ENCODE results near the gene NID1.

The NID1 gene

DNA sequence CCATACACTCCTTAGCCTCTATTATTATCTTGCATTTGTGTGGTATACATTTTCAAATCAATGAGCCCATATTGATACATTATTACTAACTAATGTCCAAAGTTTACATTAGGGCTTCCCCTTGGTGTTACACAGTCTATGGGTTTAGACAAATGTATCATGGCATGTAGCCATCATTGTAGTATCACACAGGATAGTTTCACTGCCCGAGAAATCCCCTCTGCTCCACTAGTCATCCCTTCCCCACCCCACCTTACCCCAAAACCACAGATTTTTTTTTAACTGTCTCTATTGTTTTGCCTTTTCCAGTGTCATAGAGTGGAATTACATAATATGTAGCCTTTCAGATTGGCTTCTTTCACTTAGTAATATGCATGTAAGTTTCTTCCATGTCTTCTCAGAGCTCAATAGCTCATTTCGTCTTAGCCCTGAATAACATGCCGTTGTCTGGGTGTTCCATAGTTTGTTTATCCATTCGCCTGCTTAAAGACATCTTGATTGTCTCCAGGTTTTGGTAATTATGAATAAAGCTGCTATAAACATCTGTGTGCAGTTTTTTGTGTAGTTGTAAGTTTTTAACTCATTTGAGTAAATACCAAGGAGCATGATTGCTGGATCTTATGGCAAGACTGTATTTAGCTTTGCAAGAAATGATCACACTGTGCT lies 111.8 kb downstream of the NID1 start:
- DNase-seq: peak in 1 of 6 experiments; percentile 3

DNA sequence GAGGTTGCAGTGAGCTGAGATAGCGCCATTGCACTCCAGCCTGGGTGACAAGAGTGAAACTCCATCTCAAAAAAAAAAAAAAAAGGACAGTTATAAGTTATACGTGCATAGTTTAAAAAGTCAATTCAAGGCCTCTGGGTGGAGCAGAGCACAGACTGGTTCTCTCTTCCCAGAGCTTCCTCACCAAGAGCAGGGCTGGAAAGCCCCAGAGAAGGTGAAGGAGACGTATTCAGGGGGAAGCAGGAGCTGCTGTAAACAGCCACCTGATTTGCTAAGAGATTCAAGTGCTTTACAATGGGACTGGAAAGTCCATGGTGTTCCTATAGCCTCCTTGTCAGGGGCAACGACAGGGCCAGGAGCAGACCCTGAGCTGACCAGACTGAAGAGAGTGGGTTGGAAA lies 113.2 kb downstream of the NID1 start:
- DNase-seq: no peak

DNA sequence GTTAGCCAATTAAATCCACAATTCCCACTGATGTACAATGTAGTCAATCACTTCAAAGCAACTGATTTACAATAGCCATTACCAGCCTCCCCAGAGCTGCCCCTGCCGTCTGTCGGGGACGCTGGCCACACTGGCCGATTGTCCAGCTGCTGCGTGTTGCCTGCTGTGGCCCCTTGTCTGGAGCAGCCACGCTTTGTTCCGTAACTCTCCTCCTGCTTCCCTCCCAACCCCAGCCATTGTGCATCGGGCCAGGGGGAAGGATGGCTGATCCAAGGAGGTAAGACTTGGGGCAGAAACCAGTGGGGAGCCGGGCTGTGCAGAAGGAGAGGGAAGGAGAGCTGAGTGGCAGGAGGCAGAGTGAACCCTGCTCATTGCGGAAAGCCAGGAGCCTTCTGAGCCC lies 114.6 kb downstream of the NID1 start:
- DNase-seq: no peak

DNA sequence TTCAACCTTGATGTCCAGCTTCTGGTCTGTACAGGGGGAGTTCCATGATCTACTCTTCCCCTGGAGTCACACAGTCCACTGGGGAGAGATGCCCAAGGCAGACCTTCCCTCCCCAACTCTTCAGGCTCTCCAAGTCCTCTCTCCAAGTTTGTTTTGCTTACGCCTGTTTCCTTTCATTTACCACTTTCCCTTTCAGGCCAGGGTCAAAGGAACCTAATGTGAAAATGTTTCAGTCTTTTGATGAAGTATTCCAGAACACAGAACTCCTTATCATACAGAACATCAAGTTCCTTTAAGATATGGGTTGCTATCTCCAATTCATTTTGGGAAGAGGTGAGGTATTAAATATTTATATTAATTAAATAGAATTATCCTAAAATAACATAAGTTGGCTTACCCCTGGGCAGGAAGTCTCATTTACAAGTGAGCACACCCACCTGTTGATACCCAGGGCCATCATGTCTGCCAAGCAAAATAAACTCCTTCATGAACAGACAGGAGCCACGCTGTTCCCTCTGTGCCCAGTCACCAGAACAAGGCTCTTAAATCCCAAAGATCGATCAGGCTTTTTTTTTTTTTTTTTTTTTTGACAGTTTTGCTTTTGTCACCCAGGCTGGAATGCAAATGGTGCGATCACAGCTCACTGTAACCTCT lies 116.0 kb downstream of the NID1 start:
- no peak for DNase-seq

DNA sequence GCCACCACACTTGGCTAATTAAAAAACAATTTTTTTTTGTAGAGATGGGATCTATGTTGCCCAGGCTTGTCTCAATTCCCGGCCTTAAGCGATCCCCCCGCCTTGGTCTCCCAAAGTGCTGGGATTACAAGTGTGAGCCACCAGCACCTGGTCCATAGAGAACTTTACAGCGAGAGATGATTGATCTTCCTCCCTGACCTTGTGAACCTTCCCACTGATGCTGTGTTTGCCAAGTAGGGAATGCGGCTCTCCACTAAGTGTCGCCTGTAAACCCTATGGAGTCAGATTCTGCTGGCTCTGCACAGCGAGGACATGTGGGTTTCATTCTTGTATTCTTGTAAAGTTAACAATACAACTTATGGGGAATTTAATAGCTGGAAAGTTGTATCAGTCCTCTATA lies 116.9 kb downstream of the NID1 start:
- no peak for DNase-seq

DNA sequence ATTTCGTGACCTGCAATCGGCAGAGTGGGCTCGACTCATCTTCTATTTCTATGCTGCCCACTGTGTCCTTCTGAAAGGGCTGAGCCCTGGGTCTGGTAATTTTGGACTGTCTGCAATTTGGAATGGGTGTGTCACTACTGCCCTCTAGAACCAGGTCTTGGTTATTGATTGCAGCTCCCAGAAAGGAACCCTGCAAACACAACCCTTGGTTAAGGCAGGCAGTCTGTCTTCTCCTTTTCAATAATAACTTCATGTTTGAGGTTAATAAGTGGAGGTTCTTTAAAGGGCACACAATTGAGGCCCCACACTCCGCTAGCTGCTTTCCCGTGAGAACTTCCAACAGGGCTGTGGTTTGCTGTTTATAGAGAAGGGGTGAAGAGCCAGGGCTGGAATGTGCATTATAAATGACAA lies 118.3 kb downstream of the NID1 start:
- no peak for DNase-seq

DNA sequence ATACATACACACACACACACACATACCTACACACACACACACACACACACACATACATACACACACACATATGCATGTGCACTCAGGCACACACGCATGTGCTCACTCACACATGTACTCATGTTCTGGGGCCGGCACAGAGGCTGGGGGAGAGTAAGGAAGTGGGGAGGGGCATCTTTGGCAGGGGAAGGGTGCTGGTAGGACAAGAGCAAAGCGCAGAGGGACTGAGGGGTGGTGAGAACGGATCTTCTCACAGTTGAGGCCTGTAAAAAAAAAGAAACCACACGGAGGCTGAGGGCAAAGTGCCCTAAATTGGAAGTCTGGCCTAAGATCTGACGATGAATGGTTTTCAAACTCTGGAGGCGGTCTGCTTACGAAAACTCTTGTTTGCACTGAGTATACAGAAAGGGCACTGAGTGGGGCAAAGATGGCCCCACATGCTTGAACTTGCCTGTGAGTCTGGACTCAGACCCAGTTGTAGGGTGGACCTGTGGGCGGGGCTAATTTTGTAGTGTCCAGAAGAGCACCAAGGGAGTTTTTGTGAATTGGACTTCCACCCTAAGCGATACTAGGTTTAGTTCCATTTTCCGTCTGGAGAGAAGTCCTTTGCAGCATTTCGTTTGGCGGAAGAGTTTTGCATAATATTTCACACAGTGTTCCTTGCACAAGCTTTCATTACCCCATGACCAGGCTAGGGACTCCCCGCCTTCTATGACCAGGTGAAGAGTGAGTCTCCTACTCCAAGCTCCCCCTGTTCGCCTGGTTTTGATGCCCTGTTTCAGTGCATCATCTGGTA lies 118.9 kb downstream of the NID1 start:
- no peak for DNase-seq

DNA sequence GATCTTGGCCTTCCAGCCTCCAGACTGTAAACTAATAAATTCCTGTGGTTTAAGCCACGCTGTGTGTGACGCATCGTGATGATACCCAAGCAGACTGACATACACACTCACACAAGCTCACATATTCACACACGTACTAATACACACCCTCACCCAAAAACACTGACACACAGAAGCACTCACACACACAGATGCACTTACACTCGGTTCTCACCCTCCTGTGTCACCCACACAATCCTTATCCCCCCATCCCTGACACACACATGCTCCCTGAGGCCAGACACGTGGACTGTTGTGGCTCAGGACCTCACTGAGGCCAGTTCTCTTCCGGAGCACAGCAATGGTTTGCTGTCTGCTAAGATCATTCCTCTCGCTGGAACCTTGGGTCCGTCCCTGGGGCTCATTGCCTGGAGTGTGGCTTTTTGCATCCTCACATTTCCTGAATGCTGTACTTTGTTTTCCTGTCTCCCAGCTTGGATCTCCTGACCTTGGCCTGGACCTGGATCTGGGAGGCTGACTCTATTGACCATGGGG lies 121.2 kb downstream of the NID1 start:
- DNase-seq: no peak

DNA sequence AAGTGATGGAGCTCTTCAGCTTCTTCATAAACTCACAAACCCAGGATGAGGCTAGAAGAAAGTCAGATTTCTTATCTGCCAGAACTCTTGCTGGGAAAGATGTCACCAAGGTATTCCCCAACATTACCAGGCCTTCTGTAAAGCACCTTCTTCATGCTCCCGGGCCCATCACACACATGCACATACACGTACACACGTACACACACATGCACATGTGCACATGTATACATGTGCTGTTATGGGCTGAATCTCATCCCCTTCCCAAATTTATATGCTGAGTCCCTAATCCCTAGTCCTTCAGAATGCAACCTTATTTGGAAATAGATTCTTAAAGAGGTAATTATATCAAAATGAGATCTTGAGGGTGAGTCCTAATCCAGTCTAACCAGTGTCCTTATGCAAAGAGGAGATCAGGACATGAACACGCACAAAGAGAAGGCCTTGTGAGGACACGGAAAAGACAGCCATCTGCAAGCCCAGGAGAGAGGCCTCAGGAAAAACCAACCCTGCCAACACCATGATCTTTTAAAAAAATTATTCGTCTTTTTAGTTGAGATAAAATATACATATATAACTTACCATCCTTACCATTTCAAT lies 121.8 kb downstream of the NID1 start:
- DNase-seq: no peak

DNA sequence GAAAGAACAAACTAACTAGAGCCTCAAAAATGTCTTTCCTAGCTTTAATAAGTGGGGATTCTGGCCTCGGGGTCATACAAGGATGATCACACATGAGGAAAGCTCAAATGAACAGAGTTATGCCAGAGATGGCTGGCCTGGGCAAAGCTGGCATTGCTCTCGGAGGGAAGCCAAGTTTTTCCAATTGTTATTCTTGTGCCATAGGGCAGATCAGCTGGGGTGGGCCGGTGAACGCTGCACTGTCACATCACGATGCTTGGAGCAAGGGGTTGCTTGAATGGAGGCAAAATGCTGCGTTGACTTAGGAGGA lies 122.3 kb downstream of the NID1 start:
- DNase-seq: no peak

DNA sequence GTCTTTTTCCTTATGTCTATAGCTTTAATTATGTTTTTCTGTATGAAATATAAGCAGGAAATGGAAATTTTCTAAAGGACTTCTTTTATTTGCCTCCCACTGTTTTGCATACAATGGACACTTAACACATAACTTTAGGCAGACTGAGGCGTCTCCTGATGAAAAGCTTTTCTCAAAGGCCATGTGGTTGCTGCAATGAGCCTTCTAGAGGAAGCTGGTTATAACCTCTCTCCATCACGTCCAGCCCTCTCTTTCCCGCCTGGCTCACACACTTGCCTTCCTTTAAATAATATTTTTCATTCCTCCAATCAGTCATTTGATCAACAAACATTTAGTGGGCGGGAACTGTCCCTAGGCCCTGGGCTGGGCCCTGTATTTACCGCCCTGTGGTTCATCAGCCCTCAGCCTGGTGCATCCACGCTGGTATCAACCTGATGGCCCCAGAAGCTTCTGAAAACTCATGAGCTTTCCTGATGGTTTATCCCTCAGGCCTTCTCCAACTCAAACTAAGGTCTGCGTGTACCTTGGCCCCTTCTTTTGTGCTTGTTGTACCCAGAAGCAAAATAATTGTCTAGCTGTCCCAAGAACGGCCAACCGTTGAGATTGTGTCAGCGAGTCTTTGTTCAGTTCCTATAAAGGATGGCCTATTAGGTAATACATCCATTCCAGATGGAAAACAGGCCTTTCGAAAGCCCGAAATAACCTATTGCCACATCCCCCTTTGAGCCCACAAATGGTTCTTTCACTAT lies 122.8 kb downstream of the NID1 start:
- no peak for DNase-seq

DNA sequence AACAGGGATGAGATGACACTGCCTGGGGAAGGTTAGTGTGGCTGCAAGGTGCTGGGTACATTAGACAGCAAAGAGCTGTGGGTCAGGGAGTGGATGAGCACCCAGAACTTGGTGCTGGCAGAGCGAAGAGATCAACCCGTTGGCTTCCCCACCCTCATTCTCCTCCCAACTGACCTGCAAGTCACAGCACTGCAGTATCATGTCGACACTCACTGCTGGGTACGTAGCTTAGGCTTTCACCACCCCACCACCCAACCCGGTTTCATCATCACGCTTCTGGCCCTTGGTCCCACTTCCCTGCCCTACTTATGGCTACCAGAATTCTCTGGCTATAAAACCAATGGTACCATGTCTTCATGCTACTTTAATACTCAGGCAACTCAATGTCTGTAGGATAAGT lies 124.6 kb downstream of the NID1 start:
- no peak for DNase-seq

DNA sequence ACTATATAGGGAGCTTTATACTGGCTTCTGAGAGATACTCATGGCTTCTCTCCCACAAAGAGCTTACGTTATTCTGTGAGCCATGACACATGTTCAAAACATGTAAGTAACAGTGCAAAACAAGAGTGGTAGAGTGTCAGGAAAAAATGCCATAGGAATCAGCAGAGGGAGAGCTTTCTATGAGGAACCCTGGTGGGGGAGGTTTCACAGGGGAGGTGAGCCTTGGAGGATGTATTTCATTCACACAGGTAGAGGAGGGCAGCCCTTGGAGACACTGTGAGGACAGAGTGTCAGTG lies 125.5 kb downstream of the NID1 start:
- no peak for DNase-seq

DNA sequence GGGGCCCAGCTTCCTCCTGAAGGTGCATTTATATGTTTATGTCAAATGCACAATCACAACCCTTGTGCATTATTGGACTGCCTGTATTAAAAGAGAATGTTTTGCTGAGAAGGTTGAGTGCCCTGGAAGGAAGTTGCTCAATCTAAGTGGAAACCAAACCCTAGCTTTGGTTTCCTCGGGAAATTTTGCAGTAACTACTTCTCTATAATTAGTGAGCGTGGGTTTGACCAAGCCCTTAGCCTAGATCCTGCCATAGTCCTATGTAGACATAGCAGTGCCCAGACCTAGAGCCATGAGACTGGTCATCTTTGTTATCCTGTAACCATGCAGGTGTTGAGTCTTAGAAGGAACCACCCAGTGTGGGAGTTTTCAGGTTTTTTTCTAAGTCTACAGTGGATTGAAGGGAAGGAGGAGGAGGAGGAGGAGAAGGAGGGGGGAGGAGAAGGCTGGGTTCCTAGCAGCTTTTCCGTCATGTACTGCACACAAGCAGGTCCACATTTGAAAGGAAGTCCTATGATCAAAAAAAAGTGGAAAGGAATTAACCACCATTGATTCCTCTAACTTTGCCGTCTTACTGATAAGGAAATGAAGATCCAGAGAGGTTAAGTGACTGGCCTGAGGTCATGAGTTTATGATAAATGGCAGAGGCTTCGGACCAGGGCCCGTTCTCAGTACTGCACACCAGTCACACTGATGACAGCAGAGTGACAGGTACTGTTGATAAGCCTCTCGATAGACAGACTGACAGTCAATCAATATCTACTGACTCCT lies 126.0 kb downstream of the NID1 start:
- no peak for DNase-seq

DNA sequence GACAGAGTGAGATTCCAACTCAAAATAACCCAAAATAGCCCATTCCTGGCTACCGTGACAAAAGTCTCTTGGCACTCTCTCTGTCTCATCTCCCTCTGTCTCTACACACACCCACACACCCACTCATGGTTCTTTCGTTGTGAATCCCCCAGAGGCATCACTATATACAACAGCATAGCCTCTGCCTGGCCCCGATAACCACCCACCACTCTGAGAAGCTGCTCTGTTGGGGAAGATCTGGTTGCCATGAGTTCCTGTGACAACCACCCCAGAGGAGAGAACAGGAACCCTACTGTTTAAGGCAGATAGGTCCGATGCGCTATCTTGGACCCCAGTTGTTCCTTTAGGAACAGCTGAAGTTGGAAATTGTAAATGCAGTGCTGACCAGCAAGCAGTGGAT lies 127.8 kb downstream of the NID1 start:
- DNase-seq: no peak

DNA sequence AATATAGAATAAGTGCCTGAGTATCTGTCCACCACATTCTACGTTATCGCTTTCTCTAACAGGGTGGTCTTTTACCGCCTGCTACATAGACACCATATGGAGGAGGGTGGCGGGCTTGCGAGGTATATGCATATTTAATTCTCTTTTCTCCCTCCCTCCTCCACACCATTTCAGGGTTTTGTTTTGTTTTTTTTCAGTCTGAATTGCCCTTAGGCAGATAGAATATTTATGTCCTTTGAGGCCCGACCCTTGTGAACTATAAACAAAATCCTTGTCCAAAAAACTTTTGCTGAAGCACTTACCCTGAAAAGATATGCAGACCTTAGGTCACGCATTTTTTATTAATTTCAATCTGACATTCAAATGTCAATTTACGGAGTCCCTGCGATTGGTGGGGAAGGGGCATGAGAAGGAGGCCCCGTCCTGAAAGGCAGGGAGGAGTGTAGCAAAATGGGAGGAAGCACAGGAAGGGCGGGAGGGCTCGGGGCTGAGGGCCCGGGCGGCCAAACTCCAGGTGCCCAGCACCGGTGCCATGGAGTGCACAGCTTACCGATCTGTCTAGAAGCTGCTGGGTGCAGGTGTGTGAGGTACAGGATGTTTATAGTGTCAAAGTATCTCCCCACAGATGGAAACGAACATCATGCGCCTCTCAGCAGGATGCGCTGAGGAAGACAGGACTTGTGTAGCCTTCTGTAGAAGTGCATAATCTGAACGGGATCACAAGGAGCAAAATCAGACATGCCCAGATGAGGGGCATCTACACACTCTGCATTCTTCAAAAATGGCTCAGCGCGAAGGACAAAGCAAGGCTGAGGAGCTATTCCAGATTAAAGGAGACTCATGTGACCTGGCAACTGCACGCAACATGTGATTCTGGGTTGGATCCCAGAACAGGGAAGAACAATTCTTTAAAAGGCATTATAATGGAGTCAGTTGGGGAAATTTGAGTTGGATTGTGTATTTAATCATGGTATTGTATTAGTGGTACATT lies 129.4 kb downstream of the NID1 start:
- DNase-seq: no peak

DNA sequence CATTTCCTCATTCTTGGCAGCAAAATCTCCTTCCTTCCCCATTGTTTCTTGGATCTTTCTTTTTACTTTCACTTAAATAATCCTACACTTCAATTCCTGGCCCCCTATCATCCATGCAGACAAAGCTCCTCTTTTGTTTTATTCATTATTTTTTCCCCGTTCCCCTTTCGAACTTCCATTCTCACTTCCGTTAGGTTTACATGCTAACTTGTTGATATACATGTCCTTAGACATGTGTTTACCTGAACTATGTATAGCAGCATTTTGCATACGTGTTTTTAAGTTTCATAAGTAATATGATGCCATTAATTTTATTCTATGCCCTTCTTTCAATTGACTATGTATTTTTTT lies 131.1 kb downstream of the NID1 start:
- no peak for DNase-seq

DNA sequence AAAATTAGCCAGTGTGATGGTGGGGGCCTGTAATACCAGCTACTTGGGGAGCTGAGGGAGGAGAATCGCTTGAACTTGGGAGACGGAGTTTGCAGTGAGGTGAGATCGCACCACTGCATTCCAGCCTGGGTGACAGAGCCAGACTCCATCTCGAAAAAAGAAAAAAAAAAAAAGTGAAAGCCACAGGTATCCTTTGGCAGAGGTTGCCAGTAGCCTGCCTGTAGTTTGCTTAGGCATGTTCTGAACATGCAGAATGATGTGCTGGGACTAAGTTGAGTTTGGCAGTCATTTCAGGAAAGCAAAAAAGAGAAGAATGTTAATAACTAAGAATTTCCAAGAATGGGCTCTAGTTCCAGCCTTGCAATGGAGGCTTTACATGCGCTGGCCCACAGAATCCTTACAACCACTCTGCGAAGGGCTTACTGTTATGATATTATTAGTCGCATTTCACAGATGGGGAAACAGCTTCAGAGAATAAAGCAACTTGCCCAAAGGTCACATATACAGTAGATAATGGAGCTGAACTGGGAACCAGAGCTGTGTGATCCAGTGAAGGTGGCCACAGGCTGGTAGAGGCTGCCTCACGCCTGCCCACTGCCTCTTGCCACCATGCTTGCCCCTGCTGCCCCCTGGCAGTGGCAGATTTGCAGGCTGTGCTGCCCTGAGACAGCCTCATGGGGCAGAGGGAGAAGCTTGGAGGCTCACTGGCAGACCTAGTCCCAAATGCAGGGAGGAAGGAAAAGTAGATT lies 131.7 kb downstream of the NID1 start:
- DNase-seq: no peak

DNA sequence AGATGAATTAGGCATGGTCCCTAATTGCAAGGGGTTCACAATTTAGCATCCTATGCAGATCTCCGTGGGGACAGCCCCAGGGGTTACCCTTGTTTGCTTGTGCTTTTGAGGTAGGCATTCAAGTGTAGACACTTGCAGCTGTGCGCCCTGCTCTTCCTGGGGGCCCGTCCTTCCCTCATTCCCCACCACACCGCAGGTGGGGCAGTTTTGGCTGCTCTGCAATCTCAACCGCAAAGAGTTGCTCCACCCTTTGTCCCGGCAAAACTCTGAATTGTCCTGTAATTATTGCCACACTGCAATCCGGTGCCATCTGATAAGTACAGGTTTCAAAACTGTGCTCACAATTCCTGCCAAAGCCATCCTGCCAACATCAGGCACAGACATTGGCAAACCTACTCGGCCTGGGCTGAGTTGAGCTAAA lies 132.8 kb downstream of the NID1 start:
- DNase-seq: no peak

DNA sequence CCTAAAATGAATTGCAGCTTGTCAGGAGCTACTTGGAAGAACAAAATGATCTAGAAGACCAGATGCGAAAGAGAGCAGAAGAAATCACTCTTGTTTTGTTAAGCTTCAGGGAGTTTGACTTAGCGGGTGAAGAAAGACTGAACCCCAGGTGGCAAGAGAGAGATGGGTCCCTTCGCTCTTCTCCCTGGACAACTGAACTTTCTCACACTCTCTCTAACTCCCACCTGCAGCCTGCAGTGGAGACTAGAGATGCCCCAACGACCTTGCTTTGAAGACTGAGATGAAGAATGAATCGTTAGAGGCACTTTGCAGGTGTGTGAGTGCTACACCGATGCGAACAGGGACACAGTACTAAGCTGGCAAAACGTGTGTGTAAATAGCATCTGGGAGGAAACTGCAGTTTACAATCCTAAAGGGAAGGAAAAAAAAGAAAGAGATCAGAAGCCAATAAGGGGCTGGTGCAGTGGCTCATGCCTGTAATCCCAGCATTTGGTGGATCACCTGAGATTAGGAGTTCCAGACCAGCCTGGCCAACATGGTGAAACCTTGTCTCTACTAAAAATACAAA lies 133.6 kb downstream of the NID1 start:
- DNase-seq: no peak
